ENCODE results near the gene SRGAP2.
"Not testable (repeated sequence)": the region's sequence is repeated elsewhere in the genome, so short reads cannot be mapped to it uniquely, and the experiment has no call there.

The SRGAP2 gene

GRCh38 chr1:206250953-206251681, 47.8 kb downstream of the SRGAP2 start:
- DNase-seq (ENCODE audit: low spot score) = not testable (repeated sequence)

- not testable (repeated sequence) for DNase-seq (ENCODE audit: low spot score)
Observed at GRCh38 chr1:206252680-206253335, 49.5 kb downstream of the SRGAP2 start.

Data from pons (tissue), 1 donor.